IMR-90 (cell line): ENCODE results near the gene SSPN. TPM values are rescaled to one million over a fixed set of nuclear protein-coding genes. Genes with fewer than 3 reads are reported as not detected.

ENCODE experiments used
- ATAC-seq: fragments of 200-7000 bp; cut with Tn5 transposase; 2 replicates; pipeline ENCODE4 v1.9.1; 2020; ENCODE audit warnings: low read depth, mild to moderate bottlenecking, moderate library complexity
- BruUV-seq: library from RNA; stranded (reverse); fragments of 400-500 nt; replicated peaks from 2 replicates; lab custom pipeline; 2021; lab: Mats Ljungman, UMichigan
- CTCF ChIA-PET: fragments of 300-600 bp; formaldehyde crosslinking; extraction: SDS; loops from one replicate; lab custom pipeline; 2021; ENCODE audit warnings: antibody characterized with exemption; lab: Yijun Ruan, JAX
- POLR2A ChIA-PET: fragments of 300-600 bp; sonication (Branson Sonifier 250); formaldehyde crosslinking; loops from one replicate; lab custom pipeline; 2022; ENCODE audit warnings: antibody characterized with exemption; ENCODE audit not compliant: unreplicated experiment; lab: Charles Lee
- DNase-seq: peaks from one replicate; pipeline ENCODE4 v3.0.0; 2013
- H2AFZ ChIP-seq: replicated peaks from 2 replicates; pipeline ENCODE3; 2013; ENCODE audit warnings: low read length, mild to moderate bottlenecking; ENCODE audit not compliant: poor library complexity
- H2AK5ac ChIP-seq: 2 replicates; pipeline ENCODE4 v1.6.1; 2013; ENCODE audit warnings: low read depth, low read length, inconsistent platforms
- H2AK9ac ChIP-seq: replicated peaks from 2 replicates; pipeline ENCODE3; 2013; ENCODE audit warnings: mild to moderate bottlenecking, low read depth, low read length, moderate library complexity; ENCODE audit not compliant: poor library complexity
- H2BK120ac ChIP-seq: 2 replicates; pipeline ENCODE4 v1.6.1; 2013; ENCODE audit warnings: low read depth, low read length, inconsistent platforms
- H2BK15ac ChIP-seq: 3 replicates; pipeline ENCODE4 v1.6.1; 2013; ENCODE audit warnings: low read depth, low read length, inconsistent platforms
- H2BK20ac ChIP-seq: 2 replicates; pipeline ENCODE4 v1.6.1; 2013; ENCODE audit warnings: low read depth, mild to moderate bottlenecking, inconsistent platforms, low read length, moderate library complexity
- H2BK5ac ChIP-seq: 2 replicates; pipeline ENCODE4 v1.6.1; 2013; ENCODE audit warnings: mild to moderate bottlenecking, low read depth, low read length, inconsistent platforms; ENCODE audit not compliant: poor library complexity, severe bottlenecking
- H3K14ac ChIP-seq: replicated peaks from 2 replicates; pipeline ENCODE4 v1.6.1; 2013; ENCODE audit warnings: low read depth, low read length, inconsistent platforms
- H3K18ac ChIP-seq: 2 replicates; pipeline ENCODE4 v1.6.1; 2013; ENCODE audit warnings: low read depth, low read length, control low read depth
- H3K23ac ChIP-seq: 2 replicates; pipeline ENCODE4 v1.6.1; 2013; ENCODE audit warnings: low read depth, low read length, inconsistent platforms
- H3K27ac ChIP-seq: 2 replicates; pipeline ENCODE4 v1.5.1; 2013; ENCODE audit warnings: mild to moderate bottlenecking, control low read depth, low read length; ENCODE audit not compliant: insufficient read depth
- H3K27me3 ChIP-seq: 2 replicates; pipeline ENCODE4 v1.6.1; 2013; ENCODE audit warnings: low read length; ENCODE audit not compliant: control insufficient read depth, insufficient read depth
- H3K36me3 ChIP-seq: 2 replicates; pipeline ENCODE4 v1.6.1; 2013; ENCODE audit warnings: low read length, mixed read lengths; ENCODE audit not compliant: control insufficient read depth, insufficient read depth
- H3K4ac ChIP-seq: 2 replicates; pipeline ENCODE4 v1.6.1; 2013; ENCODE audit warnings: low read depth, low read length, inconsistent platforms
- H3K4me1 ChIP-seq: 2 replicates; pipeline ENCODE4 v1.6.1; 2013; ENCODE audit warnings: low read length, mixed read lengths; ENCODE audit not compliant: control insufficient read depth, insufficient read depth
- H3K4me2 ChIP-seq: 2 replicates; pipeline ENCODE4 v1.6.1; 2013; ENCODE audit warnings: low read depth, mild to moderate bottlenecking, control low read depth, low read length, moderate library complexity
- H3K4me3 ChIP-seq: 2 replicates; pipeline ENCODE4 v1.5.1; 2013; ENCODE audit warnings: low read depth, mild to moderate bottlenecking, control low read depth, low read length, moderate library complexity; ENCODE audit not compliant: insufficient read depth
- H3K56ac ChIP-seq: 2 replicates; pipeline ENCODE4 v1.6.1; 2013; ENCODE audit warnings: low read length, inconsistent platforms; ENCODE audit not compliant: insufficient read depth; ENCODE audit errors: extremely low read depth
- H3K79me1 ChIP-seq, 2 experiments: 2 replicates each; pipeline ENCODE4 v1.6.1; 2013; ENCODE audit warnings: low read length in 2 of 2, inconsistent platforms in 1 of 2, low read depth in 1 of 2
- H3K9ac ChIP-seq: 2 replicates; pipeline ENCODE4 v1.6.1; 2013; ENCODE audit warnings: low read depth, low read length, control low read depth
- H3K9me1 ChIP-seq: 2 replicates; pipeline ENCODE4 v1.6.1; 2013; ENCODE audit warnings: low read length, inconsistent platforms; ENCODE audit not compliant: insufficient read depth
- H3K9me3 ChIP-seq: 2 replicates; pipeline ENCODE4 v1.6.1; 2013; ENCODE audit warnings: low read length; ENCODE audit not compliant: control insufficient read depth, insufficient read depth
- H4K20me1 ChIP-seq: 2 replicates; pipeline ENCODE4 v1.6.1; 2013; ENCODE audit warnings: low read length, inconsistent platforms; ENCODE audit not compliant: insufficient read depth
- H4K5ac ChIP-seq: 2 replicates; pipeline ENCODE4 v1.6.1; 2013; ENCODE audit warnings: mild to moderate bottlenecking, low read depth, low read length, control low read depth
- H4K8ac ChIP-seq, 2 experiments: 2 replicates each; pipeline ENCODE4 v1.6.1; 2013; ENCODE audit warnings: low read depth in 2 of 2, low read length in 2 of 2, control low read depth in 1 of 2, inconsistent platforms in 1 of 2
- H4K91ac ChIP-seq: 2 replicates; pipeline ENCODE4 v1.6.1; 2013; ENCODE audit warnings: low read depth, low read length, inconsistent platforms; ENCODE audit not compliant: insufficient read depth
- BHLHE40 ChIP-seq: fragments of 150-350 bp; IDR thresholded peaks from 2 replicates; pipeline ENCODE4 v1.6.1; 2016; ENCODE audit warnings: mild to moderate bottlenecking, low read depth, low read length
- CEBPB ChIP-seq: IDR thresholded peaks from 2 replicates; pipeline ENCODE4 v1.6.1; 2012; ENCODE audit warnings: low read depth, low read length, improper control_type of control experiment
- CHD1 ChIP-seq: IDR thresholded peaks from 2 replicates; pipeline ENCODE4 v1.6.1; 2012; ENCODE audit warnings: low read depth, low read length, improper control_type of control experiment
- CTCF ChIP-seq: conservative IDR thresholded peaks from 2 replicates; pipeline ENCODE4 v1.5.1; 2012; ENCODE audit warnings: mild to moderate bottlenecking, low read depth, low read length, improper control_type of control experiment
- FOS ChIP-seq: fragments of 150-350 bp; IDR thresholded peaks from 2 replicates; pipeline ENCODE4 v1.6.1; 2016; ENCODE audit warnings: low read depth, low read length
- MAFK ChIP-seq: IDR thresholded peaks from 2 replicates; pipeline ENCODE4 v1.6.1; 2012; ENCODE audit warnings: low read depth, low read length, improper control_type of control experiment
- MAZ ChIP-seq: IDR thresholded peaks from 2 replicates; pipeline ENCODE4 v1.6.1; 2012; ENCODE audit warnings: low read depth, mild to moderate bottlenecking, low read length, improper control_type of control experiment, moderate library complexity, borderline replicate concordance
- MXI1 ChIP-seq: IDR thresholded peaks from 2 replicates; pipeline ENCODE4 v1.6.1; 2012; ENCODE audit warnings: low read depth, mild to moderate bottlenecking, low read length, moderate library complexity, borderline replicate concordance
- NFE2L2 ChIP-seq: fragments of 150-350 bp; IDR thresholded peaks from 2 replicates; pipeline ENCODE4 v1.6.1; 2016; ENCODE audit warnings: low read depth, mild to moderate bottlenecking, low read length
- POLR2A ChIP-seq: IDR thresholded peaks from 2 replicates; pipeline ENCODE4 v1.6.1; 2012; ENCODE audit warnings: mild to moderate bottlenecking, low read depth, low read length
- RAD21 ChIP-seq: IDR thresholded peaks from 2 replicates; pipeline ENCODE4 v1.6.1; 2012; ENCODE audit warnings: low read length, improper control_type of control experiment
- RCOR1 ChIP-seq: IDR thresholded peaks from 2 replicates; pipeline ENCODE4 v1.6.1; 2012; ENCODE audit warnings: mild to moderate bottlenecking, low read length, improper control_type of control experiment; ENCODE audit not compliant: insufficient replicate concordance
- RFX5 ChIP-seq: IDR thresholded peaks from 2 replicates; pipeline ENCODE4 v1.8.0; 2012; ENCODE audit warnings: low read depth, mild to moderate bottlenecking, low read length, moderate library complexity
- SMC3 ChIP-seq: fragments of 150-350 bp; IDR thresholded peaks from 2 replicates; pipeline ENCODE4 v1.6.1; 2016; ENCODE audit warnings: low read depth, mild to moderate bottlenecking, antibody characterized with exemption, low read length, moderate library complexity
- USF2 ChIP-seq: fragments of 150-350 bp; IDR thresholded peaks from 2 replicates; pipeline ENCODE4 v1.6.1; 2017; ENCODE audit warnings: mild to moderate bottlenecking, antibody characterized with exemption, low read length, low read depth
- WGBS, 2 experiments: methylation state at CpG; one replicate each; pipeline versions ENCODE4 v1.1.5 to v1.1.7; 2013; ENCODE audit warnings: missing lambda C conversion rate in 2 of 2; ENCODE audit not compliant: insufficient read length in 1 of 2; ENCODE audit errors: extremely low coverage in 2 of 2; 5-methylcytosine and 5-hydroxymethylcytosine counted together
- dilution Hi-C: fragments of 300-500 bp; cut with HindIII; formaldehyde crosslinking; loops from one replicate; pipeline ENCODE4 v1.14.3; 2018; ENCODE audit warnings: low sequenced_read_pairs; ENCODE audit not compliant: unreplicated experiment
- in situ Hi-C: fragments of 300-500 bp; cut with MboI; formaldehyde crosslinking; loops from 3 replicates; pipeline ENCODE4 v1.14.3; 2019; ENCODE audit warnings: low sequenced_read_pairs, inconsistent platforms, mixed read lengths
- intact Hi-C: fragments of 100-400 bp; cut with micrococcal nuclease; formaldehyde crosslinking; loops from 2 replicates; pipeline ENCODE4 v1.10.0; 2022
- polyA plus RNA-seq, 3 experiments: library from polyadenylated mRNA; depleted of rRNA; stranded (reverse); fragments of >200 nt; gene quantifications; 2 replicates each; pipeline ENCODE4 v1.2.3, GENCODE V29; 2012; ENCODE audit warnings: low replicate concordance in 1 of 3
- total RNA-seq: library from RNA; depleted of rRNA; stranded (reverse); fragments of >200 nt; gene quantifications from 2 replicates; pipeline ENCODE4 v1.2.3, GENCODE V29; 2012
- TF ChIP-seq, protein P1 (sequence below): fragments of 150-350 bp; IDR thresholded peaks from 2 replicates; pipeline ENCODE4 v1.6.1; 2016; ENCODE audit warnings: low read depth, mild to moderate bottlenecking, low read length, moderate library complexity, borderline replicate concordance

The SSPN gene
- total and polyA plus RNA-seq, 2 of the 4 experiments (the other 2 are of a cell fraction): 3.5 to 5.6 TPM

DNA sequence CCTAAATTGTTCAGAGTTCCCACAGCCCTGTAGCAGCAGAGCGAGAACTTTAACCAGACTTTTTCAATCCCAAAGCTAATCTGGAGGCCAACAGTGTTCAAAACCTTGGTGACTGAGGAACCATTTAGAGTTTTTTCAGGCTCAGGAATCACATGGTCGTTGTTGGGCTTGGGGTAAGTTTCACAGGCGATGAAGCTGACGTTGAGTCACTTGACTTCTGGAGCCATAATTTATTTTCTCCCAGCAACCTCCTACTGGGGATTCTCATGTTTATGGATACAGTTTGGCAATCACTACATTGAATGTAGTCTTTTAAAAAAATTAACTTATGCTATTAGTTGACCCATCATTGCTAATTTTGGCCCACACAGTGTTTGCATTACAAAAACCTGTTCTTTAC is 34.5 kb downstream of the SSPN start:
- Histone ChIP-seq H2AK5ac (no peak overlapping the region), H2AK9ac (no peak overlapping the region), H4K20me1 (no peaks in the 10 kb centered on the region), H3K23ac (no peak overlapping the region), H3K79me1 (no peaks in the 10 kb centered on the region), H3K4me2 (no peak overlapping the region), H3K9me1 (peaks cover 3% of the 10 kb centered on the region; the same call in 1 of the 2 replicates), H3K27me3 (peaks cover 6% of the 10 kb centered on the region), H3K4me1 (peaks cover 2% of the 10 kb centered on the region; the same call in 1 of the 2 replicates), H2BK20ac (no peak overlapping the region), H3K9ac (no peak overlapping the region), H3K14ac (no peak overlapping the region), H4K5ac (no peak overlapping the region), H3K27ac (no peak overlapping the region), H2BK5ac (no peak overlapping the region), H3K9me3 (no peaks in the 10 kb centered on the region), H4K8ac (no peak overlapping the region), H3K36me3 (no peaks in the 10 kb centered on the region), H2BK120ac (no peak overlapping the region), H3K18ac (no peak overlapping the region), H3K56ac (no peak overlapping the region), H3K4me3 (no peak overlapping the region), H2BK15ac (no peak overlapping the region), H3K4ac (no peak overlapping the region), H4K91ac (no peak overlapping the region), H2AFZ (no peak overlapping the region)
- WGBS, 2 experiments: no CpG with 5 or more reads among the region's 4 CpGs
- ATAC-seq (no peak), DNase-seq (no peak)
- no TSS peak for BruUV-seq
- in situ Hi-C loops (no loop called here), dilution Hi-C loops (no loop called here), intact Hi-C loops (loop anchor here (5.0 kb wide), 1 partner anchor 108 kb away; no protein-coding TSS in a partner anchor)
- CTCF ChIA-PET: no interaction called here
- TF ChIP-seq USF2 (no peak), CEBPB (no peak), SMC3 (no peak), RFX5 (no peak), CTCF (no peak), POLR2A (no peak), NFE2L2 (no peak), CHD1 (no peak), FOS (no peak), MXI1 (no peak), BHLHE40 (no peak), MAZ (no peak), RAD21 (no peak), RCOR1 (no peak), MAFK (no peak)
- TF ChIP-seq, protein P1, sequence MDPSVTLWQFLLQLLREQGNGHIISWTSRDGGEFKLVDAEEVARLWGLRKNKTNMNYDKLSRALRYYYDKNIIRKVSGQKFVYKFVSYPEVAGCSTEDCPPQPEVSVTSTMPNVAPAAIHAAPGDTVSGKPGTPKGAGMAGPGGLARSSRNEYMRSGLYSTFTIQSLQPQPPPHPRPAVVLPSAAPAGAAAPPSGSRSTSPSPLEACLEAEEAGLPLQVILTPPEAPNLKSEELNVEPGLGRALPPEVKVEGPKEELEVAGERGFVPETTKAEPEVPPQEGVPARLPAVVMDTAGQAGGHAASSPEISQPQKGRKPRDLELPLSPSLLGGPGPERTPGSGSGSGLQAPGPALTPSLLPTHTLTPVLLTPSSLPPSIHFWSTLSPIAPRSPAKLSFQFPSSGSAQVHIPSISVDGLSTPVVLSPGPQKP: no peak
- POLR2A ChIA-PET: no interaction called here
